ENCODE data around the gene MRS2. TPM values are rescaled to one million over a fixed set of nuclear protein-coding genes. Genes with fewer than 3 reads are reported as not detected.

The MRS2 gene
- total and polyA plus RNA-seq, 4 experiments from 2014 or later, result 19.0 to 27.1 (median 23.4) TPM

- ChIA-PET CTCF (ENCODE audit: partially characterized antibody) (no interaction called here), POLR2A (ENCODE audit: partially characterized antibody) (no interaction called here)
- DNase-seq, result no peak
- H3K9me3 ChIP-seq (ENCODE audit: control insufficient read depth in 1 of 2, low read length in 2 of 2), result no peaks in the 10 kb centered on the region
- H3K4me1 ChIP-seq (ENCODE audit: insufficient read depth, low read length), result no peaks in the 10 kb centered on the region
- intact Hi-C loops (cut with micrococcal nuclease), result no loop called here
- no peak overlapping the region for H3K4me3 ChIP-seq (ENCODE audit: low read length in 2 of 2)
- no peaks in the 10 kb centered on the region for H3K27me3 ChIP-seq (ENCODE audit: insufficient read depth, low read length)
- no peaks in the 10 kb centered on the region for H3K27me3 Mint-ChIP-seq
- no peaks in the 10 kb centered on the region for H3K4me1 Mint-ChIP-seq
- no peaks in the 10 kb centered on the region for H3K36me3 Mint-ChIP-seq
- H3K36me3 ChIP-seq (ENCODE audit: insufficient read depth, low read length), result no peaks in the 10 kb centered on the region
- no peak overlapping the region for H3K27ac ChIP-seq (ENCODE audit: low read depth, low read length)
- no peak overlapping the region for H3K4me3 Mint-ChIP-seq
- no peak overlapping the region for H3K27ac Mint-ChIP-seq
- no peaks in the 10 kb centered on the region for H3K9me3 Mint-ChIP-seq
Measured at GRCh38 chr6:24445704-24446103, 43.0 kb downstream of the MRS2 start.

GRCh38 chr6:24446670-24447069 lies 43.9 kb downstream of the MRS2 start:
- Histone ChIP-seq H3K36me3 (ENCODE audit: insufficient read depth, low read length) (no peaks in the 10 kb centered on the region), H3K4me3 (ENCODE audit: low read length in 2 of 2) (no peak overlapping the region), H3K27me3 (ENCODE audit: insufficient read depth, low read length) (no peaks in the 10 kb centered on the region), H3K4me1 (ENCODE audit: insufficient read depth, low read length) (no peaks in the 10 kb centered on the region), H3K27ac (ENCODE audit: low read depth, low read length) (no peak overlapping the region), H3K9me3 (ENCODE audit: control insufficient read depth in 1 of 2, low read length in 2 of 2) (no peaks in the 10 kb centered on the region)
- Mint-ChIP-seq H3K27ac (no peak overlapping the region), H3K36me3 (no peaks in the 10 kb centered on the region), H3K27me3 (no peaks in the 10 kb centered on the region), H3K9me3 (no peaks in the 10 kb centered on the region), H3K4me3 (no peak overlapping the region), H3K4me1 (no peaks in the 10 kb centered on the region)
- DNase-seq, result no peak
- intact Hi-C loops (cut with micrococcal nuclease), result no loop called here
- ChIA-PET CTCF (ENCODE audit: partially characterized antibody) (no interaction called here), POLR2A (ENCODE audit: partially characterized antibody) (no interaction called here)

- H3K27ac Mint-ChIP-seq, result no peak overlapping the region
- intact Hi-C loops (cut with micrococcal nuclease), result no loop called here
- H3K4me1 Mint-ChIP-seq, result no peaks in the 10 kb centered on the region
- no peak for DNase-seq
- H3K27ac ChIP-seq (ENCODE audit: low read depth, low read length), result no peak overlapping the region
- H3K4me3 Mint-ChIP-seq, result no peak overlapping the region
- no peaks in the 10 kb centered on the region for H3K9me3 ChIP-seq (ENCODE audit: control insufficient read depth in 1 of 2, low read length in 2 of 2)
- H3K9me3 Mint-ChIP-seq, result no peaks in the 10 kb centered on the region
- no peaks in the 10 kb centered on the region for H3K27me3 Mint-ChIP-seq
- no peaks in the 10 kb centered on the region for H3K36me3 ChIP-seq (ENCODE audit: insufficient read depth, low read length)
- H3K27me3 ChIP-seq (ENCODE audit: insufficient read depth, low read length), result no peaks in the 10 kb centered on the region
- POLR2A ChIA-PET (ENCODE audit: partially characterized antibody), result no interaction called here
- CTCF ChIA-PET (ENCODE audit: partially characterized antibody), result no interaction called here
- no peaks in the 10 kb centered on the region for H3K36me3 Mint-ChIP-seq
- H3K4me3 ChIP-seq (ENCODE audit: low read length in 2 of 2), result no peak overlapping the region
- H3K4me1 ChIP-seq (ENCODE audit: insufficient read depth, low read length), result no peaks in the 10 kb centered on the region
Measured at GRCh38 chr6:24448396-24448795, 45.7 kb downstream of the MRS2 start.

- no peaks in the 10 kb centered on the region for H3K9me3 Mint-ChIP-seq
- Histone ChIP-seq H3K4me1 (ENCODE audit: insufficient read depth, low read length) (no peaks in the 10 kb centered on the region), H3K27ac (ENCODE audit: low read depth, low read length) (no peak overlapping the region), H3K27me3 (ENCODE audit: insufficient read depth, low read length) (no peaks in the 10 kb centered on the region), H3K4me3 (ENCODE audit: low read length in 2 of 2) (no peak overlapping the region), H3K9me3 (ENCODE audit: control insufficient read depth in 1 of 2, low read length in 2 of 2) (no peaks in the 10 kb centered on the region), H3K36me3 (ENCODE audit: insufficient read depth, low read length) (no peaks in the 10 kb centered on the region)
- H3K27me3 Mint-ChIP-seq, result no peaks in the 10 kb centered on the region
- intact Hi-C loops (cut with micrococcal nuclease), result no loop called here
- H3K27ac Mint-ChIP-seq, result no peak overlapping the region
- no peaks in the 10 kb centered on the region for H3K4me1 Mint-ChIP-seq
- no peak overlapping the region for H3K4me3 Mint-ChIP-seq
- H3K36me3 Mint-ChIP-seq, result no peaks in the 10 kb centered on the region
- DNase-seq, result no peak
- CTCF ChIA-PET (ENCODE audit: partially characterized antibody), result no interaction called here
- POLR2A ChIA-PET (ENCODE audit: partially characterized antibody), result no interaction called here
Measured at GRCh38 chr6:24448828-24449525, 46.2 kb downstream of the MRS2 start.

GRCh38 chr6:24451581-24452388 lies 49.0 kb downstream of the MRS2 start:
- H3K36me3 ChIP-seq (ENCODE audit: insufficient read depth, low read length), result no peaks in the 10 kb centered on the region
- no peaks in the 10 kb centered on the region for H3K36me3 Mint-ChIP-seq
- H3K27ac Mint-ChIP-seq, result no peak overlapping the region
- H3K4me1 Mint-ChIP-seq, result no peaks in the 10 kb centered on the region
- no peaks in the 10 kb centered on the region for H3K9me3 Mint-ChIP-seq
- no peak overlapping the region for H3K27ac ChIP-seq (ENCODE audit: low read depth, low read length)
- intact Hi-C loops (cut with micrococcal nuclease), result no loop called here
- no peak overlapping the region for H3K4me3 Mint-ChIP-seq
- no peaks in the 10 kb centered on the region for H3K27me3 ChIP-seq (ENCODE audit: insufficient read depth, low read length)
- no peaks in the 10 kb centered on the region for H3K9me3 ChIP-seq (ENCODE audit: control insufficient read depth in 1 of 2, low read length in 2 of 2)
- POLR2A ChIA-PET (ENCODE audit: partially characterized antibody), result no interaction called here
- CTCF ChIA-PET (ENCODE audit: partially characterized antibody), result no interaction called here
- no peaks in the 10 kb centered on the region for H3K4me1 ChIP-seq (ENCODE audit: insufficient read depth, low read length)
- H3K4me3 ChIP-seq (ENCODE audit: low read length in 2 of 2), result no peak overlapping the region
- H3K27me3 Mint-ChIP-seq, result no peaks in the 10 kb centered on the region
- no peak for DNase-seq

- Histone ChIP-seq H3K4me3 (ENCODE audit: low read length in 2 of 2) (no peak overlapping the region), H3K27me3 (ENCODE audit: insufficient read depth, low read length) (no peaks in the 10 kb centered on the region), H3K4me1 (ENCODE audit: insufficient read depth, low read length) (no peaks in the 10 kb centered on the region), H3K9me3 (ENCODE audit: control insufficient read depth in 1 of 2, low read length in 2 of 2) (no peaks in the 10 kb centered on the region), H3K27ac (ENCODE audit: low read depth, low read length) (no peak overlapping the region), H3K36me3 (ENCODE audit: insufficient read depth, low read length) (no peaks in the 10 kb centered on the region)
- no peak overlapping the region for H3K27ac Mint-ChIP-seq
- ChIA-PET CTCF (ENCODE audit: partially characterized antibody) (interaction anchor here (1.5 kb wide), 1 partner anchor 42 kb away, joined by 3 read pairs; no protein-coding TSS in a partner anchor), POLR2A (ENCODE audit: partially characterized antibody) (no interaction called here)
- H3K27me3 Mint-ChIP-seq, result no peaks in the 10 kb centered on the region
- no peaks in the 10 kb centered on the region for H3K36me3 Mint-ChIP-seq
- no peaks in the 10 kb centered on the region for H3K4me1 Mint-ChIP-seq
- intact Hi-C loops (cut with micrococcal nuclease), result no loop called here
- no peaks in the 10 kb centered on the region for H3K9me3 Mint-ChIP-seq
- DNase-seq, result no peak
- H3K4me3 Mint-ChIP-seq, result no peak overlapping the region
Measured at GRCh38 chr6:24453921-24454320, 51.2 kb downstream of the MRS2 start.

DNA sequence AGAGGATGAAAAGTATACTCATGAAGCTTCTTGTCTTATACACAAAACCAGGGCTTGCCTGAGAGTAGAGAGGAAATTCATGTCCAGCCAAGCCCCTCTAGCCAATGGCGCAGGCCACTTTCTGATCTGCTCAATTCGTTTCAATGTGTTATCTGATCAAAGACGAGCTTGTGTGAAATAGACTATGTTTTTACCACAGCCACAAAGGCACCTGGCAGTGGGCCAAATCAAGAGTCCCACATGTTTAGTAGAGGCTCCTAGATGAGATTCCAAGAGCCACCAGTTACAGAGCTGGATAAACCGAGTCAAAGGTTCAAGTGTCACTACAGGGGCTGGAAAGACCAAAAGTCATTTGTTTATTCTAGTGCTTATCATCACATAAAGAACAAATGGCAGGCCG lies 51.7 kb downstream of the MRS2 start:
- Histone ChIP-seq H3K9me3 (ENCODE audit: control insufficient read depth in 1 of 2, low read length in 2 of 2) (no peaks in the 10 kb centered on the region), H3K36me3 (ENCODE audit: insufficient read depth, low read length) (no peaks in the 10 kb centered on the region), H3K27ac (ENCODE audit: low read depth, low read length) (no peak overlapping the region), H3K27me3 (ENCODE audit: insufficient read depth, low read length) (no peaks in the 10 kb centered on the region), H3K4me1 (ENCODE audit: insufficient read depth, low read length) (no peaks in the 10 kb centered on the region), H3K4me3 (ENCODE audit: low read length in 2 of 2) (no peak overlapping the region)
- H3K27ac Mint-ChIP-seq, result no peak overlapping the region
- intact Hi-C loops (cut with micrococcal nuclease), result no loop called here
- no peak for DNase-seq
- no peaks in the 10 kb centered on the region for H3K4me1 Mint-ChIP-seq
- no peaks in the 10 kb centered on the region for H3K36me3 Mint-ChIP-seq
- POLR2A ChIA-PET (ENCODE audit: partially characterized antibody), result no interaction called here
- no peaks in the 10 kb centered on the region for H3K27me3 Mint-ChIP-seq
- no peaks in the 10 kb centered on the region for H3K9me3 Mint-ChIP-seq
- no peak overlapping the region for H3K4me3 Mint-ChIP-seq
- CTCF ChIA-PET (ENCODE audit: partially characterized antibody), result interaction anchor here (1.5 kb wide), 1 partner anchor 42 kb away, joined by 3 read pairs; no protein-coding TSS in a partner anchor
